GM20000 (cell line): Measurements from ENCODE around the gene DGCR8.

Source experiments
- DNase-seq: peaks from one replicate; pipeline ENCODE4 v3.0.0; 2012; ENCODE audit warnings: low spot score
- CTCF ChIP-seq: IDR thresholded peaks from 2 replicates; pipeline ENCODE4 v1.5.1; 2012; ENCODE audit warnings: mild to moderate bottlenecking, control low read depth; ENCODE audit errors: extremely low read depth, missing control alignments

Gene DGCR8

GRCh38 chr22:20140107-20140445, 60.0 kb downstream of the DGCR8 start:
- TF ChIP-seq CTCF = no peak
- DNase-seq = no peak

DNA sequence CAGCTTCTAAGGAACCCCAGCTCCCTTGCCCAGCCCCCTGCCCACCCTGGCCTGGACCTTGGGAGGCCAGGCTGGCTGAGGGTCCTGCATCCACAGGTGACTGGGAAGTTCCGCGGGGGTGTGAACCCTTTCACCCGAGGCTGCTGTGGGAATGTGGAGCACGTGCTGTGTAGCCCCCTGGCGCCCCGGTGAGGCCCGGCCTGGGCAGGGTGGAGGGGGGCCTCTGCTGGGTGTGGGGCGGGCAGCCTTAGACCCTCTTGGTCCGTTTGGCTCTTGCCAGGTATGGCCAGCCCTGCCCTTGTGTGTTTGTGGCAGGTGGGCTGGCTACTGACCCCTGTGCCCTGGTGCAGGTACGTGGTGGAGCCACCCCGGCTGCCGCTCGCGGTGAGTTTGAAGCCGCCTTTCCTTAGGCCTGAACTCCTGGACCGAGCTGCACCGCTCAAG, 60.5 kb downstream of the DGCR8 start:
- TF ChIP-seq CTCF = no peak
- no peak for DNase-seq

DNA sequence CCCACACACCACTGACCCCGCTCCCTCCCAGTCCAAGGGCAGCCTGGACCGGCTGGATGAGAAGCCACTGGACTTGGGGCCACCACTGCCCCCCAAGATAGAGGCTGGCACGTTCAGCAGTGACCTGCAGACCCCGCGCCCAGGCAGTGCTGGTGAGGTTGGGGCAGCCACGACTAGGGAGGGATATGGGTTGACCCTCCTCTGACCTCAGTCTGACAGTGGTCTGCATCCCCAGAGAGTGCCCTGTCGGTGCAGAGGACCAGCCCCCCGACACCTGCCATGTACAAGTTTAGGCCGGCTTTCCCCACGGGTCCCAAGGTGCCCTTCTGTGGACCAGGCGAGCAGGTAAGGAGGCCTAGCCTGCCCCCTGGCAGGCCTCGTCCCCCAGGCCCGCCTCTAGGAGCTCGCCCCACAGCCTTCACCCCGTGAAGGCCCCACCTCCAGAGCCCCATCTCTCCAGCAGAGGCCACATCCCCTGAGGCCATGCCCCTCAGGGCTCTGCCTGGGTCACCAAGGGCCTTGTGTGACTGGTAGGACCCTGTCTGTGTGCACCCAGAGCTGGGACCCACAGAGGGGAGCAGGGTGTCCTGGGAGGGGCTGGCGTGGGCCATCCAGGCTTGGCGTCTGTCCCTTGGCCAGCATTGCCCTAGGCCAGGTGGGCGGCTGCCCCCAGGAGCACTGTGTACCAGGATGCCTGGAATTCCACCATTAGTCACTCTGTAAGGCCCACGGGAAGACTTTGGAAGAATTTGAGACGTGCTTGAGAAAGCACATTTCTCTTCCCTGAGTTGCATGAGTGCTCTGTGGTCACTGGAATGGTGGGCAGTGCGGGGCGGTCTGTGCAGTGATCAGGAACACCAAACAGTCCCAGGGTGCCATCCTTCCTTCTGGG, 61.4 kb downstream of the DGCR8 start:
- DNase-seq = no peak
- TF ChIP-seq CTCF = no peak

- no peak for DNase-seq
- TF ChIP-seq CTCF = no peak
These were observed 62.9 kb downstream of the DGCR8 start for GRCh38 chr22:20142711-20143621.

GRCh38 chr22:20143883-20144665, 64.0 kb downstream of the DGCR8 start:
- no peak for TF ChIP-seq CTCF
- no peak for DNase-seq

DNA sequence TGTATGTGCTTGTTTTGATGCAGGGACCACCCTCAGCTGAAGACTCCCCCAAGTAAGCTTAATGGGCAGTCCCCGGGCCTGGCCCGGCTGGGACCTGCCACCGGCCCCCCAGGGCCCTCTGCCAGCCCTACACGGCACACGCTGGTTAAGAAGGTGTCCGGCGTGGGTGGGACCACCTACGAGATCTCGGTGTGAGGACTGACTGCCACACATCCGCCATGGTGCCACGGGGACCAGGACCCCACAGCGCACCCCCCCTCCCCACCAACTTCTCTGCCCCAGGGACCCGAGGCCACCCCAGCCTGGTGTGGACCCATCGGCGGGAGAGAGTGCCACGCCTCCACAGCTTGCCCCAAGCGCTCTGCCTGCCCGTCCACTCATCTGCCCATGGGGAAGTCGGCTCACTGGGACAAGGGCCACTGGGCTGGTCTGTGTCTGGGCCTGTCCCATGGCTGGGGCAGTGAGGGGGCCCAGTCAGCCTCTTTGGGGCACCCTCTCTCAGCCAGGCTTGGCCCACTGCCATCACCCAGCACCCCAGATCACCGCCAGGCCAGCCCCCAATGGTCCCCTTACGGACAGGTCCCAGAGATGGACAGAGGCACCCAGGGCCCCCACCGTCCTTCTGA, 65.3 kb downstream of the DGCR8 start:
- TF ChIP-seq CTCF = no peak
- DNase-seq = no peak
